Smooth muscle cell of the pulmonary artery (primary cell): Measurements from ENCODE around the gene C2orf68. TPM values are rescaled to one million over a fixed set of nuclear protein-coding genes. Genes with fewer than 3 reads are reported as not detected.

ENCODE experiments used
- total RNA-seq: library from RNA; depleted of rRNA; stranded (reverse); fragments of >200 nt; gene quantifications from 2 replicates; pipeline ENCODE4 v1.2.3, GENCODE V29; 2014

The C2orf68 gene, protein sequence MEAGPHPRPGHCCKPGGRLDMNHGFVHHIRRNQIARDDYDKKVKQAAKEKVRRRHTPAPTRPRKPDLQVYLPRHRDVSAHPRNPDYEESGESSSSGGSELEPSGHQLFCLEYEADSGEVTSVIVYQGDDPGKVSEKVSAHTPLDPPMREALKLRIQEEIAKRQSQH
- 18.0 and 24.1 TPM in 2 replicates for total RNA-seq

DNA sequence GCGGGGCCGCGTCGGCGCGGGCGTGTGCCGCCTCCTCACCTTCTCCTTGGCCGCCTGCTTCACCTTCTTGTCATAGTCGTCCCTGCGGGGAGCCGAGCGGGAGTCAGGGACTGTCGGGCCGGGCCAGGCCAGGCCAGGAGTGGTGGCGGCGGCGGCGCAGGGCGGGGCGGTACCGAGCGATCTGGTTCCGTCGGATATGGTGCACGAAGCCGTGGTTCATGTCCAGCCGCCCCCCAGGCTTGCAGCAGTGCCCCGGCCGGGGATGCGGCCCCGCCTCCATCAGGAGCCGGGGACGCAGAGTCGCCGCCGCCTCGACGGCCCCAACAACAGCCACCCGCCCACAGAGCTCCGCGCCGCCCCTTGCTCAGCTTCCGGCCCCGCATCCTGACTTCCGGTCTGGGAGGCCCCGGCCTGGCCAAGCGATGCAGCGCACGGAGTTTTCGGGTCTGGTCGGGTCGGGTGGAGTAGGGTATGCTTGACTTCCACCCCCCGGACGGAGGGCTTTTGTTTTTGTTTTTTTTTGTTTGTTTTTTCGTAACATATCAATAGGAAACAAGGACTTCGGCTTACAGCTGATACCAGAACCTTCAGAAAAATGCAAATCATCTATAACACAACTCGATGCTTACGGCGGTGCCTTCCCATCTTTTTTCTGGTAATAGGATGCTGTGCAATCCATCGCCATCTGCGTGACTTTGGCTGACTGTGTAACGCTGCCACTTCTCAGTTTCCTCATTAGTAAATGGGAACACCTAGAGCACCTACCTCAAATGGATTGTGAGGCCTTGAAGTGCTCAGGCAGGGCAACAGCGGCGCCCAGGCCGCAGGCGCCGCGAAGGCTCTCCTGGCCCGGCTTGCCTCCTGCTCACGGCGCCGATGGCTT, at the start of gene C2orf68:
Gene C2orf68 (minus strand): TSS at position 362 of the 883 bp plus-strand sequence. CDS start 82 bp downstream, at position 280.

DNA sequence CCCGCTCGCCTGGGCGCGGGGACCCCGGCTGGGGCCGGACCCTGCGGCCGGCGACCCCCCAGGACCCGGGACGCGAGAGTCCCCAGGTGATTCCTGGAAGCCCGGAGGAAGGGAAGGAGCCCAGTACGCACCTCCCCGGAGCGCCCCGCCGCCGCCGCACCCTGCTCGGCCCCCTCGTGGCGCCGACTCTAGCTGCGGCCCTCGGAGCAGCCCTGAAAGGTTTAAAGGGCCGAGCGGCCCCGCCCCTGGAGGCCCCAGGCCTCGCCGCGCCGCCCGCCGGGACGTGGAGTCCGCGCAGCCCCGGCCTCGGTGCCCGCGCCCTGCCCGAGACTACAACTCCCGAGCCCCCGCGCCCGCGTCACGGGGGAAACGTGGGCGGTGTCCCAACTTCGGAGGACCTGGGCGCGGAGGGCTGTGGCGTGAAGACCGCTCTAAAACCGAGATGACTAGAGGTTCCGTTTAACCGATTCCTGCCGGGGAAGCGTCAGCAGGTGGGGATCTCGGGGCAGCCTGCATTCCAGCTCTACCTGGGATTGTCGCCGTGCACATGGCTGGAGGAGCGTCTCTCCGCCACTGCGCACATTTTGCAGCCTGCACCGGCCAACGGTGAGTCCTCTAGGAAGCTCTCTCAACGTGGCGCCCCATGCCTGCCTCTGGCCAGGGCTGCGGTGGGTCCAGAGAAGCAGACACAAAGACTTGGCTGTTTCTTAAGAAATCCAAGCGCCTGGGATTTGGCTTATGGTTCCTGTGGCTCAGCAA, 9.2 kb downstream of the C2orf68 start, which contains the start of gene TMEM150A:
Gene TMEM150A (minus strand): TSS at position 223 of the 759 bp plus-strand sequence. CDS start 750 bp downstream, outside the sequence.

DNA sequence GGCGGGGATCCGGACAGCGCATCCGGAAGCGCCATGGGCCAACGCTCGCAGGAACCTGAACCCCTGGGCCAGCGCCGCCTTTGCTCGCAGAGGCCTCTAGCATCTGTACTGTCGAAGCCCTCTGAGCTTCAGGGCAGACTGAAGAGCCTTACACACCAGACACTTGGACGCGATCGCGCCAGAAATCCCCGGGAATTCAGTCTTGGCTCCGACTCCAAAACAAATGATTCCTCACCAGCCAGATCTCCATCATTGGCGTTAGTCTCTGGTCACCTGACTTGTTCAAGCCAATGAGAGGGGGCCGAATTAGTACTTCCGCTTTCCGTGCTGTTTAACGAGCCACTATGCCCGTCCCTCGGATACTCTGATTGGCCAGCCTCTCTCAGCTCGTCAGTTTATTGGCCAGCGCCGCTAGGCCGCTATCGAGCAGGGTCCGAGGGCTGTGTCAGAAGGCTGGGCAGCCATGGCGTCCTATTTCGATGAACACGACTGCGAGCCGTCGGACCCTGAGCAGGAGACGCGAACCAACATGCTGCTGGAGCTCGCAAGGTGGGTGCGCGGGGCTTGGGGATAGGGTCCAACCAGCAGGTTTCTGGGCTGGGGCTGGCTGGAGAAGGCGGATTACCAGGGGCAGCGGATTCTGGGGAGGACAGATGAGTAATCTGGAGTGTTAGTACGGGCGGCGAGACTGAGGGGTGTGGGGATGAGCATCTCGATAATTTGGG, 16.4 kb downstream of the C2orf68 start, which contains the start of gene RNF181:
Gene RNF181 (plus strand): TSS at position 445 of the 725 bp plus-strand sequence. CDS start 19 bp downstream, at position 464.

DNA sequence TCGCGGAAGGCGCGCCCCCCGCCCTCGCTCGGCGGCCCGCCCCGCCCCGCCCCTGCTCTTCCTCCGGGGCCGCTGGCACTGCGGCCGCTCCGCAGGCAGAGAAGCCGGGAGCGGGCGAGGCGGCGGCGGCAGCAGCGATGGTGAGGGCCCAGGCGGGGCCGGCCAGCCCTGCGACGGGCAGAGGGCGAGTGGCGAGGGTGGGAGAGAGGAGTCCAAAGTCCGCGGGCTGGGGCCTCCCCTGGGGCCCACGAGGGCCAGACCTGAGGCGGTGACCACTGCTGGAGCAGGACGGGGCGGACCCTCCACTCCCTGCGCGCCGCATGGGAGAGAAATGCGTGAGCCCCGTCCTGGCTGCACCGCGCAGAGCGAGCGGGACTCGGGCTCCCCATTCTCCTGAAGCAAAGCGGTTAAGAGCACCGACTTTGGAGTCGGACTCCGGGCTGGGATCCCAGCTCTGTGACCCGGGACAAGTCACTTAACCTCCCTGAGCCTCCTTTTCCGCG, 27.5 kb downstream of the C2orf68 start, which contains the start of gene VAMP5:
Gene VAMP5 (plus strand): TSS at position 78 of the 503 bp plus-strand sequence. CDS start 60 bp downstream, at position 138.

DNA sequence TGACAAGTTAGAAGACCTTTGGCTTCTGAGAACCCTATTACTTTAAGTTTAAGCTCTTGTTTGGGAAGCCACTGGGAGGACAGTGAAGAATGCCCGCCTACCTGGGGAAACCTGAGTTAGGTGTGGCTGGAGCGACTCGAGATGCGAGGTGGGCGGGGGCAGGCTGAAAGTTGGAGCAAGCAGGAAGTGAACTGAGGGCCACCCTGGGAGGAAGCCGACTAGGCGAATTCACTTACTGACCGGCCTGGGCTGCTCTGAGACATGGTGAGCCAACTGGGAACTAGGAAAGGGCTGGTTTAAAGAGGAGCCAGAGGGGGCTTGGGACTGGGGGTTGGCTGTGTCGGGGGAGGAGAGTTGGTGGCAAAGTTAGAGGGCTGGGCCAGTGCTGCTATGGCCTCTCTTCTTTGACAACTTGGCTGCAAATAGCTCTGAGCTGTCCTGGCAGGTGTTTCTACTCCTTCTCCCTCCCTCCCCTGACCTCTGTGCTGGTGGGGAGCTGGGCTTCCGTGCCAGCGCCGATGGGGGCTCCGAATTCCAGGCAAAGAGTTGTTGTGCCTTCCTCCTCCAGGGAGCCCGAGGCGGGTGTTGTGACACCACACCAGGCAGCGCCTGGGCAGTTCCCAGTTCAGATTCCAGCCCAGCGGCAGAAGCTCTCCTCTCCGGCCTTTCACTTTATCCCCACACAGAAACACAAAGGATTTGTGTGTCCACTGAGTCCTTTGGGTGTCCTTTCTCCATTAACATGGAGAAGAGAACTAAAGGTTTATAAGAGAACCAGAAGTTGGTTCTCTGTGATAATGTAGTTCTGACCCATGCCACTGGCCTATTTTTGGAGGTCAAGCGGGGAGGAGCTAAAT, 34.3 kb downstream of the C2orf68 start, which contains the start of gene VAMP8:
Gene VAMP8 (plus strand): TSS at position 201 of the 857 bp plus-strand sequence. CDS start 61 bp downstream, at position 262.

DNA sequence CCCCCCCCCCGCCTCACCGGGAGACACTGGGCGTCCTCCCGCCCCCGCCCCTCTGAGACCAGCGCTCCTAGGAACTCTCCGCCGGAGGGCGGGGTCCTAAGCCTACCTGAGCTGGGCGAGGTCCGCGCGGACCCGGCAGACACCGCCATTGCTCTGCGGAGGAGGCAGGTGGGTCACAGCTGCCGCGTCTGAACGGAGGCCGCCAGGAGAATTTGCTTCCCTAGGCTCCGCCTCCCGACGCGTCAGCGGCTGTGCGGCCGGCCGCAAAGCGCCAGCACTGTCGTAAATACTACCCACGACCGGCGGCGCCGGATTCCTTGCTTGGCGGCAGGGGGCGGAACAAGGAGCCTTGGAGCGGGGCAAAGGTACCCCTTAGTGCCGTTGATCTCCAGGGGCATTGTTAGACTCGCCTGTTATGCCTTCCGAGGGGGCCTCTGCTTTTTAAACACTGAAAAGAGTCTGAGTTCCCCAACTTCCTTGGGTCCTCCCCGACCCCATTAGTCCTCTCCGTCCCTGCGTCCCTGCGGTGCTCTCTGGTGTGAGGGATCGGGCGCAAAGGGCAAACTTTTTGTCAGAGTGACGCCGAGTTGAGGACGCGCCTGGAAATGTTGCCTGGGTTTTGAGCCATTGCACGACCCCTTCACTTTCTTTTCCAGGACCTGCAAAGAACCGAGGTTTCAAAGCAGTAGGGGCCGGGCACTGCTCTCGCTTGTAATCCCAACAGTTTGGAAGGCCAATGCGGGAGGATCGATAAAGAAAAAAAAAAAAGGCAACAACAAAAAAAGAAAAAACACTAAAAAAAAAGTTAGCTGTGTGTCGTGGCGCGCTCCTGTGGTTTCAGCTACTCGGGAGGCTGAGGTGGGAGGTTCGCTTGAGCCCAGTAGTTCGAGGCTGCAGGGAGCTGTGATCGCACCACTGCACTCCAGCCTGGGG, 50.3 kb downstream of the C2orf68 start, which contains the start of gene GGCX:
Gene GGCX (minus strand): TSS at position 214 of the 933 bp plus-strand sequence. CDS start 65 bp downstream, at position 149.

Other genes starting within 250 kb of the C2orf68 start
- gene CAPG, start 201.7 kb downstream of the C2orf68 start, total RNA-seq, result 16.7 and 94.6 TPM in 2 replicates
- gene SH2D6, start 193.4 kb downstream of the C2orf68 start, total RNA-seq, result 0.36 TPM in 1 of 2 replicates, not detected in the other
- 148 and 292 TPM in 2 replicates for gene MAT2A, start 72.9 kb downstream of the C2orf68 start, total RNA-seq
- gene GGCX, start 50.6 kb downstream of the C2orf68 start, total RNA-seq, result 56.9 and 80.2 TPM in 2 replicates
- 0.33 and 0.85 TPM in 2 replicates for gene VAMP8, start 34.5 kb downstream of the C2orf68 start, total RNA-seq
- 13.7 and 15.9 TPM in 2 replicates for gene VAMP5, start 27.6 kb downstream of the C2orf68 start, total RNA-seq
- 123 and 125 TPM in 2 replicates for gene RNF181, start 16.3 kb downstream of the C2orf68 start, total RNA-seq
- gene TMEM150A, start 9.4 kb downstream of the C2orf68 start, total RNA-seq, result 14.6 and 21.2 TPM in 2 replicates
- 31.1 and 34.2 TPM in 2 replicates for gene USP39, start 4.1 kb upstream of the C2orf68 start, total RNA-seq
- not detected in 2 replicates for gene SFTPB, start 56.1 kb upstream of the C2orf68 start, total RNA-seq
- 0.07 TPM in 1 of 2 replicates, not detected in the other for gene GNLY, start 82.3 kb upstream of the C2orf68 start, total RNA-seq
- gene ATOH8, start 141.9 kb upstream of the C2orf68 start, total RNA-seq, result 22.4 and 30.8 TPM in 2 replicates